Measurements from ENCODE around the gene TBPL1. TPM values are rescaled to one million over a fixed set of nuclear protein-coding genes. Genes with fewer than 3 reads are reported as not detected.
A peak's percentile ranks its signal among the peaks of the same experiment; 100 is the strongest.
"Not testable (repeated sequence)": the region's sequence is repeated elsewhere in the genome, so short reads cannot be mapped to it uniquely, and the experiment has no call there.

TBPL1 gene
- polyA plus RNA-seq, 1 donor (not counting 4 experiments of a cell fraction or from before 2014, with no cell fraction given), result 39.1 TPM

GRCh38 chr6:133978896-133979240 lies 25.8 kb downstream of the TBPL1 start:
- no peak for TF ChIP-seq EZH2 (IDR thresholded peaks at IDR 0.05; ENCODE audit: low read length)
- TF ChIP-seq CTCF (optimal IDR thresholded peaks at IDR 0.05 in 1 of 3, IDR thresholded peaks at IDR 0.05 in 1 of 3, conservative IDR thresholded peaks at IDR 0.05 in 1 of 3; ENCODE audit: extremely low read depth in 1 of 3, insufficient read depth in 2 of 3, low read length in 3 of 3), result no peak
- no peaks in the 10 kb centered on the region for H3K9me3 ChIP-seq (ENCODE audit: control insufficient read depth, low read depth, low read length)
- dilution Hi-C loops (cut with MboI; ENCODE audit: extremely low pct_ligation_motif_present, low sequenced_read_pairs), result no loop called here
- H3K27ac ChIP-seq (ENCODE audit: control insufficient read depth, insufficient read depth, low read length), result no peak overlapping the region
- H3K9ac ChIP-seq (ENCODE audit: control insufficient read depth, extremely low read depth, insufficient read depth, low read length), result no peak overlapping the region
- DNase-seq (ENCODE audit: low read depth, low spot score), result no peak
- H3K4me2 ChIP-seq (ENCODE audit: control insufficient read depth, extremely low read depth, insufficient read depth, low read depth, low read length), result peak overlapping the region; percentile 14
- no peak for FAIRE-seq
- H3K27me3 ChIP-seq (ENCODE audit: control insufficient read depth, extremely low read depth, insufficient read depth, low read length), result no peaks in the 10 kb centered on the region
- H3K9me1 ChIP-seq (ENCODE audit: control insufficient read depth, extremely low read depth, insufficient read depth, low read length), result no peaks in the 10 kb centered on the region
- H3K36me3 ChIP-seq (ENCODE audit: control insufficient read depth in 2 of 2, extremely low read depth in 1 of 2, insufficient read depth in 2 of 2, low read length in 2 of 2), result peaks cover 7 to 14% of the 10 kb centered on the region in 2 experiments
- H3K79me2 ChIP-seq (ENCODE audit: control insufficient read depth, insufficient read depth, low read length), result peaks cover 33% of the 10 kb centered on the region
- H3K4me1 ChIP-seq (ENCODE audit: control insufficient read depth, extremely low read depth, insufficient read depth, low read length), result peaks cover 21% of the 10 kb centered on the region
- H3K4me3 ChIP-seq (ENCODE audit: control insufficient read depth in 2 of 3, extremely low read depth in 1 of 3, insufficient read depth in 2 of 3, low read depth in 1 of 3, low read length in 3 of 3), result no peak overlapping the region
- H4K20me1 ChIP-seq (ENCODE audit: control insufficient read depth, extremely low read depth, insufficient read depth, low read length), result peaks cover 3% of the 10 kb centered on the region
- H2AFZ ChIP-seq (ENCODE audit: control insufficient read depth, low read length), result no peak overlapping the region

- H3K36me3 ChIP-seq (ENCODE audit: control insufficient read depth in 2 of 2, extremely low read depth in 1 of 2, insufficient read depth in 2 of 2, low read length in 2 of 2), result peaks cover 7 to 14% of the 10 kb centered on the region in 2 experiments
- H3K9me3 ChIP-seq (ENCODE audit: control insufficient read depth, low read depth, low read length); H2AFZ ChIP-seq (ENCODE audit: control insufficient read depth, low read length); H3K9ac ChIP-seq (ENCODE audit: control insufficient read depth, extremely low read depth, insufficient read depth, low read length); H3K4me3 ChIP-seq (ENCODE audit: control insufficient read depth in 2 of 3, extremely low read depth in 1 of 3, insufficient read depth in 2 of 3, low read depth in 1 of 3, low read length in 3 of 3); FAIRE-seq; H3K27me3 ChIP-seq (ENCODE audit: control insufficient read depth, extremely low read depth, insufficient read depth, low read length); DNase-seq (ENCODE audit: low read depth, low spot score); H3K9me1 ChIP-seq (ENCODE audit: control insufficient read depth, extremely low read depth, insufficient read depth, low read length); dilution Hi-C loops (cut with MboI; ENCODE audit: extremely low pct_ligation_motif_present, low sequenced_read_pairs); H4K20me1 ChIP-seq (ENCODE audit: control insufficient read depth, extremely low read depth, insufficient read depth, low read length); H3K27ac ChIP-seq (ENCODE audit: control insufficient read depth, insufficient read depth, low read length): not testable (repeated sequence)
- H3K4me2 ChIP-seq (ENCODE audit: control insufficient read depth, extremely low read depth, insufficient read depth, low read depth, low read length), result peak overlapping the region; percentile 16
- peaks cover 30% of the 10 kb centered on the region for H3K79me2 ChIP-seq (ENCODE audit: control insufficient read depth, insufficient read depth, low read length)
- peaks cover 21% of the 10 kb centered on the region for H3K4me1 ChIP-seq (ENCODE audit: control insufficient read depth, extremely low read depth, insufficient read depth, low read length)
Measured at GRCh38 chr6:133979269-133979963, 26.4 kb downstream of the TBPL1 start.

- peaks cover 26% of the 10 kb centered on the region for H3K79me2 ChIP-seq (ENCODE audit: control insufficient read depth, insufficient read depth, low read length)
- H3K9ac ChIP-seq (ENCODE audit: control insufficient read depth, extremely low read depth, insufficient read depth, low read length), result no peak overlapping the region
- H3K27ac ChIP-seq (ENCODE audit: control insufficient read depth, insufficient read depth, low read length), result no peak overlapping the region
- dilution Hi-C loops (cut with MboI; ENCODE audit: extremely low pct_ligation_motif_present, low sequenced_read_pairs), result no loop called here
- H3K9me3 ChIP-seq (ENCODE audit: control insufficient read depth, low read depth, low read length), result no peaks in the 10 kb centered on the region
- no peak for FAIRE-seq
- H2AFZ ChIP-seq (ENCODE audit: control insufficient read depth, low read length), result no peak overlapping the region
- peaks cover 3% of the 10 kb centered on the region for H4K20me1 ChIP-seq (ENCODE audit: control insufficient read depth, extremely low read depth, insufficient read depth, low read length)
- H3K4me3 ChIP-seq (ENCODE audit: control insufficient read depth in 2 of 3, extremely low read depth in 1 of 3, insufficient read depth in 2 of 3, low read depth in 1 of 3, low read length in 3 of 3), result no peak overlapping the region
- H3K4me1 ChIP-seq (ENCODE audit: control insufficient read depth, extremely low read depth, insufficient read depth, low read length), result peaks cover 21% of the 10 kb centered on the region
- H3K9me1 ChIP-seq (ENCODE audit: control insufficient read depth, extremely low read depth, insufficient read depth, low read length), result no peaks in the 10 kb centered on the region
- H3K27me3 ChIP-seq (ENCODE audit: control insufficient read depth, extremely low read depth, insufficient read depth, low read length), result no peaks in the 10 kb centered on the region
- DNase-seq (ENCODE audit: low read depth, low spot score), result no peak
- no peak for TF ChIP-seq EZH2 (IDR thresholded peaks at IDR 0.05; ENCODE audit: low read length)
- TF ChIP-seq CTCF (optimal IDR thresholded peaks at IDR 0.05 in 1 of 3, IDR thresholded peaks at IDR 0.05 in 1 of 3, conservative IDR thresholded peaks at IDR 0.05 in 1 of 3; ENCODE audit: extremely low read depth in 1 of 3, insufficient read depth in 2 of 3, low read length in 3 of 3), result no peak
- peaks cover 7 to 14% of the 10 kb centered on the region in 2 experiments for H3K36me3 ChIP-seq (ENCODE audit: control insufficient read depth in 2 of 2, extremely low read depth in 1 of 2, insufficient read depth in 2 of 2, low read length in 2 of 2)
- H3K4me2 ChIP-seq (ENCODE audit: control insufficient read depth, extremely low read depth, insufficient read depth, low read depth, low read length), result no peak overlapping the region
Measured at GRCh38 chr6:133980168-133980567, 27.1 kb downstream of the TBPL1 start.
